HepG2 (cell line): ENCODE results near the gene RPS6KA2. TPM values are rescaled to one million over a fixed set of nuclear protein-coding genes. Genes with fewer than 3 reads are reported as not detected.

Source experiments
- ATAC-seq: fragments of 200-7000 bp; cut with Tn5 transposase; 3 replicates; pipeline ENCODE4 v1.9.1; 2020; ENCODE audit warnings: mild to moderate bottlenecking, moderate library complexity
- BruUV-seq: library from RNA; stranded (reverse); fragments of 400-500 nt; replicated peaks from 2 replicates; lab custom pipeline; 2021; lab: Mats Ljungman, UMichigan
- CTCF ChIA-PET: fragments of 300-600 bp; formaldehyde crosslinking; extraction: SDS; loops from one replicate; lab custom pipeline; 2021; ENCODE audit warnings: low total read pairs, inconsistent platforms, low intra/inter-chr PET ratio; lab: Yijun Ruan, JAX
- POLR2A ChIA-PET: fragments of 350-600 bp; sonication (Branson Sonifier 250); formaldehyde crosslinking; loops from one replicate; lab custom pipeline; 2020; ENCODE audit warnings: antibody characterized with exemption, inconsistent platforms; lab: Yijun Ruan, JAX
- DNase-seq: peaks from one replicate; pipeline ENCODE4 v3.0.0-alpha.2; 2015; ENCODE audit warnings: low spot score
- FAIRE-seq: peaks from 3 replicates; lab custom pipeline; 2011; peaks lifted over from hg19 to GRCh38; lab: Jason Lieb, UNC
- H2AFZ ChIP-seq: one replicate; pipeline ENCODE4 v1.6.1; 2011; ENCODE audit warnings: low read length, inconsistent platforms
- H3K27ac ChIP-seq: fragments of 300-600 bp; 3 replicates; pipeline ENCODE4 v1.8.0; 2011; ENCODE audit warnings: mixed run types, mild to moderate bottlenecking, mixed read lengths, low read length, inconsistent platforms; ENCODE audit not compliant: insufficient read depth; ENCODE audit errors: extremely low read length
- H3K27me3 ChIP-seq, 2 experiments: fragments of 200-600 bp in 1 of 2; 2 replicates in 1 of 2; 3 replicates in 1 of 2; pipeline versions ENCODE4 v1.6.0 to v1.8.0; 2011; ENCODE audit warnings: low read length in 2 of 2, mild to moderate bottlenecking in 2 of 2, moderate library complexity in 2 of 2, inconsistent platforms in 1 of 2; ENCODE audit not compliant: insufficient read depth in 2 of 2, control insufficient read depth in 1 of 2
- H3K36me3 ChIP-seq, 2 experiments: fragments of 200-600 bp in 1 of 2; replicated peaks in 1 of 2; 2 replicates in 1 of 2; 3 replicates in 1 of 2; pipeline versions ENCODE4 v1.5.1 to v1.8.0; 2011; ENCODE audit warnings: low read length in 2 of 2, inconsistent platforms in 1 of 2; ENCODE audit not compliant: insufficient read depth in 2 of 2, control insufficient read depth in 1 of 2
- H3K4me1 ChIP-seq: 2 replicates; pipeline ENCODE4 v1.5.1; 2012; ENCODE audit warnings: low read length, inconsistent platforms; ENCODE audit not compliant: insufficient read depth
- H3K4me2 ChIP-seq: 2 replicates; pipeline ENCODE4 v1.6.0; 2011; ENCODE audit warnings: low read depth, low read length, inconsistent platforms
- H3K4me3 ChIP-seq, 3 experiments: fragments of 200-600 bp in 1 of 3; sonication (generic), shearing (Covaris generic) in 1 of 3; replicated peaks in 1 of 3; 2 replicates each; pipeline ENCODE4 v1.5.1; 2011 to 2016; ENCODE audit warnings: low read length in 3 of 3, inconsistent platforms in 2 of 3, low read depth in 2 of 3, mild to moderate bottlenecking in 2 of 3, control low read depth in 1 of 3, mixed read lengths in 1 of 3; ENCODE audit not compliant: insufficient read depth in 1 of 3
- H3K79me2 ChIP-seq: one replicate; pipeline ENCODE4 v1.6.1; 2011; ENCODE audit warnings: low read length, inconsistent platforms; ENCODE audit not compliant: insufficient read depth
- H3K9ac ChIP-seq: 2 replicates; pipeline ENCODE4 v1.6.0; 2011; ENCODE audit warnings: mild to moderate bottlenecking, low read depth, low read length, inconsistent platforms; ENCODE audit not compliant: insufficient read depth
- H3K9me3 ChIP-seq: 2 replicates; pipeline ENCODE4 v1.5.1; 2012; ENCODE audit warnings: mild to moderate bottlenecking, low read length
- H4K20me1 ChIP-seq: 2 replicates; pipeline ENCODE4 v1.6.0; 2011; ENCODE audit warnings: inconsistent platforms, mild to moderate bottlenecking, low read length, moderate library complexity; ENCODE audit not compliant: insufficient read depth
- BATF2 ChIP-seq: sonication (generic); formaldehyde crosslinking; IDR thresholded peaks from 2 replicates; pipeline ENCODE4 v1.8.0; 2022; ENCODE audit warnings: mild to moderate bottlenecking, missing genetic modification reagents, moderate library complexity
- KDM2A ChIP-seq: sonication (generic); formaldehyde crosslinking; IDR thresholded peaks from 2 replicates; pipeline ENCODE4 v1.4.0; 2020; ENCODE audit warnings: low read depth, missing genetic modification reagents, borderline replicate concordance
- MAFG ChIP-seq: sonication (generic); formaldehyde crosslinking; IDR thresholded peaks from 2 replicates; pipeline ENCODE4 v1.5.1; 2020; ENCODE audit warnings: mild to moderate bottlenecking, missing genetic modification reagents
- MAX ChIP-seq: IDR thresholded peaks from 2 replicates; pipeline ENCODE4 v1.6.1; 2012; ENCODE audit warnings: inconsistent platforms
- REST ChIP-seq, 2 experiments: IDR thresholded peaks; 2 replicates each; pipeline ENCODE4 v1.6.1; 2011 to 2012; ENCODE audit warnings: low read length in 2 of 2, borderline replicate concordance in 1 of 2, low read depth in 1 of 2, mild to moderate bottlenecking in 1 of 2, moderate library complexity in 1 of 2
- TCF7 ChIP-seq: sonication (generic); IDR thresholded peaks from 2 replicates; pipeline ENCODE4 v1.6.1; 2016; ENCODE audit warnings: antibody characterized with exemption, low read depth
- THAP9 ChIP-seq: sonication (generic); formaldehyde crosslinking; IDR thresholded peaks from 2 replicates; pipeline ENCODE4; 2020; ENCODE audit warnings: missing genetic modification reagents, mild to moderate bottlenecking, borderline replicate concordance
- ZNF513 ChIP-seq: sonication (generic); formaldehyde crosslinking; conservative IDR thresholded peaks from 2 replicates; pipeline ENCODE4 v1.5.0; 2020; ENCODE audit warnings: missing genetic modification reagents
- ZNF660 ChIP-seq: sonication (generic); formaldehyde crosslinking; IDR thresholded peaks from 2 replicates; pipeline ENCODE4 v1.5.1; 2020; ENCODE audit warnings: mild to moderate bottlenecking, low read depth, missing genetic modification reagents, borderline replicate concordance
- ZNF781 ChIP-seq: sonication (generic); formaldehyde crosslinking; IDR thresholded peaks from 2 replicates; pipeline ENCODE4 v1.5.1; 2020; ENCODE audit warnings: borderline replicate concordance, mild to moderate bottlenecking, missing genetic modification reagents; ENCODE audit errors: not compliant biosample characterization
- WGBS: methylation state at CpG from one replicate; pipeline ENCODE4 v1.1.6; 2017; ENCODE audit warnings: low lambda C conversion rate; 5-methylcytosine and 5-hydroxymethylcytosine counted together
- in situ Hi-C: cut with HindIII; loops from 2 replicates; pipeline ENCODE4 v1.10.0; 2017; ENCODE audit warnings: low pct_unique_long_range_greater_than_20kb; ENCODE audit not compliant: extremely low pct_ligation_motif_present
- intact Hi-C: fragments of 100-400 bp; cut with micrococcal nuclease; formaldehyde crosslinking; loops from one replicate; pipeline ENCODE4 v1.10.0; 2022; ENCODE audit not compliant: unreplicated experiment
- polyA plus RNA-seq, 8 experiments: library from polyadenylated mRNA; depleted of rRNA in 3 of 8; stranded (reverse) in 7 of 8; unstranded in 1 of 8; fragments of >200 nt; fragmentation: Illumina TruSeq in 4 of 8; extraction: Trizol in 4 of 8; gene quantifications; 2 replicates each; pipeline versions ENCODE4 v1.2.1 to v1.2.3, GENCODE V29; 2011 to 2016; ENCODE audit warnings: low read depth in 4 of 8, missing spikeins in 1 of 8, mixed read lengths in 1 of 8; ENCODE audit not compliant: insufficient read depth in 1 of 8
- total RNA-seq, 5 experiments: library from RNA; depleted of rRNA; stranded (reverse); fragments of >200 nt; fragmentation: Illumina TruSeq; extraction: Trizol; gene quantifications; 2 replicates each; pipeline ENCODE4 v1.2.3, GENCODE V29; 2016; ENCODE audit warnings: low read depth in 1 of 5

Gene RPS6KA2
- total and polyA plus RNA-seq, 2 of the 13 experiments (the other 11 are each of a cell fraction or from before 2014, with no cell fraction given): 0.22 to 0.38 TPM

- TF ChIP-seq REST (IDR thresholded peaks at IDR 0.05; ENCODE audit: borderline replicate concordance in 1 of 2, low read depth in 1 of 2, low read length in 2 of 2) (no peak), ZNF660 (CRISPR knock-in tag) (no peak)
Observed at GRCh38 chr6:166410426-166410935, 216.6 kb downstream of the RPS6KA2 start (continued).

- intact Hi-C loops (no loop called here), in situ Hi-C loops (no loop called here)
- H3K79me2 ChIP-seq: no peaks in the 10 kb centered on the region
- ATAC-seq (peak; percentile 48), DNase-seq (no peak), FAIRE-seq (peak; percentile 65)
- ChIA-PET POLR2A (interaction anchor here (0.6 kb wide), 1 partner anchor 48 kb away, joined by 3 read pairs; no protein-coding TSS in a partner anchor), CTCF (no interaction called here)
- no TSS peak for BruUV-seq
- H2AFZ ChIP-seq: no peak overlapping the region
- no peak overlapping the region for H3K27ac ChIP-seq
- H4K20me1 ChIP-seq: no peaks in the 10 kb centered on the region
- H3K4me2 ChIP-seq: peak overlapping the region; percentile 64
- H3K9ac ChIP-seq: no peak overlapping the region
- H3K4me3 ChIP-seq: peak overlapping the region in 2 of 3 experiments; percentile 4 to 27; a peak in 1 of 6 replicates
- H3K27me3 ChIP-seq: peaks cover 9 to 61% of the 10 kb centered on the region in 2 experiments
- H3K4me1 ChIP-seq: peaks cover 28% of the 10 kb centered on the region
- 23% methylated on average over 22 of the region's 22 CpGs for WGBS
- no peaks in the 10 kb centered on the region for H3K9me3 ChIP-seq
- H3K36me3 ChIP-seq: no peaks in the 10 kb centered on the region
- TF ChIP-seq ZNF513 (CRISPR knock-in tag) (no peak), TCF7 (no peak), BATF2 (CRISPR knock-in tag) (no peak), ZNF781 (peak; percentile 7), THAP9 (CRISPR knock-in tag) (peak; percentile 12; the same call in 1 of the 2 replicates), MAX (no peak), MAFG (CRISPR knock-in tag) (peak; percentile 93), KDM2A (CRISPR knock-in tag) (0 out of 2 replicates have a peak, but pooled peaks have one; percentile 31)
Observed at GRCh38 chr6:166408936-166409755, 217.9 kb downstream of the RPS6KA2 start.
